Stimulated activated CD4-positive, alpha-beta T cell treated with anti-CD3 and anti-CD28 coated beads, TNF-alpha, amount 100 ng/mL, for 48 hours (primary cell): Measurements from ENCODE around the gene SYNE1.
A peak's percentile ranks its signal among the peaks of the same experiment; 100 is the strongest.
"Not testable (repeated sequence)": the region's sequence is repeated elsewhere in the genome, so short reads cannot be mapped to it uniquely, and the experiment has no call there.

Experiments
- DNase-seq, 3 donors: peaks; one replicate each; pipeline ENCODE4 v3.0.0-alpha.2; 2020; ENCODE audit warnings: low read depth in 3 of 3

SYNE1 gene, protein sequence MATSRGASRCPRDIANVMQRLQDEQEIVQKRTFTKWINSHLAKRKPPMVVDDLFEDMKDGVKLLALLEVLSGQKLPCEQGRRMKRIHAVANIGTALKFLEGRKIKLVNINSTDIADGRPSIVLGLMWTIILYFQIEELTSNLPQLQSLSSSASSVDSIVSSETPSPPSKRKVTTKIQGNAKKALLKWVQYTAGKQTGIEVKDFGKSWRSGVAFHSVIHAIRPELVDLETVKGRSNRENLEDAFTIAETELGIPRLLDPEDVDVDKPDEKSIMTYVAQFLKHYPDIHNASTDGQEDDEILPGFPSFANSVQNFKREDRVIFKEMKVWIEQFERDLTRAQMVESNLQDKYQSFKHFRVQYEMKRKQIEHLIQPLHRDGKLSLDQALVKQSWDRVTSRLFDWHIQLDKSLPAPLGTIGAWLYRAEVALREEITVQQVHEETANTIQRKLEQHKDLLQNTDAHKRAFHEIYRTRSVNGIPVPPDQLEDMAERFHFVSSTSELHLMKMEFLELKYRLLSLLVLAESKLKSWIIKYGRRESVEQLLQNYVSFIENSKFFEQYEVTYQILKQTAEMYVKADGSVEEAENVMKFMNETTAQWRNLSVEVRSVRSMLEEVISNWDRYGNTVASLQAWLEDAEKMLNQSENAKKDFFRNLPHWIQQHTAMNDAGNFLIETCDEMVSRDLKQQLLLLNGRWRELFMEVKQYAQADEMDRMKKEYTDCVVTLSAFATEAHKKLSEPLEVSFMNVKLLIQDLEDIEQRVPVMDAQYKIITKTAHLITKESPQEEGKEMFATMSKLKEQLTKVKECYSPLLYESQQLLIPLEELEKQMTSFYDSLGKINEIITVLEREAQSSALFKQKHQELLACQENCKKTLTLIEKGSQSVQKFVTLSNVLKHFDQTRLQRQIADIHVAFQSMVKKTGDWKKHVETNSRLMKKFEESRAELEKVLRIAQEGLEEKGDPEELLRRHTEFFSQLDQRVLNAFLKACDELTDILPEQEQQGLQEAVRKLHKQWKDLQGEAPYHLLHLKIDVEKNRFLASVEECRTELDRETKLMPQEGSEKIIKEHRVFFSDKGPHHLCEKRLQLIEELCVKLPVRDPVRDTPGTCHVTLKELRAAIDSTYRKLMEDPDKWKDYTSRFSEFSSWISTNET (N-terminal part only)

DNA sequence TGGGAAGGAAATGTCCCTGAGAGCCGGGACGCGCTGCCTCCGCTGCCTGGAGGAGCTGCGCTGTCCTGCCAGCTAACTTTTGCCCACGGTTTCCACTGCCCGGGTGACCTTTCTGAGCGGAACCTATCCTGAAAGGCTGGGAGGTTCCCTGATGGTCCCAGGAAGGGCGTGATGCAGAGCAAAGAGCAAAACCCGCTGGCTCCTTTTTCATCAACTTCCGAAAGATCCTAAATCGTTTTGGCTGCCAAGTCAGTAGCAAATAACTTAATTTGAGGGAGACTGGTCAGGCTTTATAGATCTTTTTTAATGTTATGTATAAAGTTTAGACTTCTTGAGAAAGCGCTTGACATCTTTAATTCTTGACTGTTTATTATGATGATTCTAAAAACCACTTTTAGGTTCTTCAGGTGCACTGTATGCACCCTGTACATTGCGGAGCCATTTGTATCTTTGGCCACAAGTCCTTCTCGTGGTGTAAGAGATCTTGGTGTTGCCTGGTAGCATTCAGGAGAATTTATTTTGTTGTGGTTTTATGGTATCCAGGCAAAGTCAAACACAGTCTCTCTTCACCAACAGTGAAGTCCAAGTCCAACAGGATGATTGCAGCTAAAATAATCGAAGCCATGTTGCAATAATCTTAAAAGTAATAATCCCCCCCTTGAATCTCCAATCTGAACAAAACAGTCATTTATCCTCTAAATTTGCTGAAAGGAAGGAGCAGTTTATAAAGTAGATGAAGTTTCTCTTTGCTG lies at the start of gene SYNE1:
Gene SYNE1, minus strand, starts transcription at position 67 of the 752 bp plus-strand sequence. CDS start 9,031 bp downstream, outside the sequence.
- DNase-seq, result no peak

DNA sequence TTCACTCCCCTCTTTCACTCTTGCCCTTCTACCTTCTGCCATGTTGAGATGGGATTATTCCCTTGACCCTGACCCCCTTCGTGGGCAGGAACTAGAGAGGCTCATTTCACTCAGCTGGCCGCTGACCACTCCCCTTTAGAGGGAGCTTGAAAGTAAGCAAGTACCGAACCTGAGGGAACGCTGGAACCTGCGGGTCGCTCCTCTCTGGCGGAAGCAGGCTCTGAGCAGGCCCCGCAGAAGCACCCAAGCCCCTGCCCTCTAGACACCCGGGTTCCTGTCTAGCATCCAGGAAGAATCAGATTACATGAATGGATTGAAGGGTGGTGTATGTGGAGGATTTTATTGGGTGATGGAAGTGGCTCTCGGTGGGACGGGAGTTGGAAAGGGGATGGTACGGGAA lies 48.7 kb upstream of the SYNE1 start:
- no peak for DNase-seq

DNA sequence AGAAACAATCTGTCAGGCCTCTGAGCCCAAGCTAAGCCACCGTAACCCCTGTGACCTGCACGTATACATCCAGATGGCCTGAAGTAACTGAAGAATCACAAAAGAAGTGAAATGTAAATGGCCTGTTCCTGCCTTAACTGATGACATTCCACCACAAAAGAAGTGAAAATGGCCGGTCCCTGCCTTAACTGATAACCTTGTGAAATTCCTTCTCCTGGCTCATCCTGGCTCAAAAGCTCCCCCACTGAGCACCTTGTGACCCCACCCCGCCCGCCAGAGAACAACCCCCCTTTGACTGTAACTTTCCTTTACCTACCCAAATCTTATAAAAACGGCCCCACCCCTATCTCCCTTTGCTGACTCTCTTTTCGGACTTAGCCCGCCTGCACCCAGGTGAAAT lies 45.8 kb upstream of the SYNE1 start:
- not testable (repeated sequence) for DNase-seq

DNA sequence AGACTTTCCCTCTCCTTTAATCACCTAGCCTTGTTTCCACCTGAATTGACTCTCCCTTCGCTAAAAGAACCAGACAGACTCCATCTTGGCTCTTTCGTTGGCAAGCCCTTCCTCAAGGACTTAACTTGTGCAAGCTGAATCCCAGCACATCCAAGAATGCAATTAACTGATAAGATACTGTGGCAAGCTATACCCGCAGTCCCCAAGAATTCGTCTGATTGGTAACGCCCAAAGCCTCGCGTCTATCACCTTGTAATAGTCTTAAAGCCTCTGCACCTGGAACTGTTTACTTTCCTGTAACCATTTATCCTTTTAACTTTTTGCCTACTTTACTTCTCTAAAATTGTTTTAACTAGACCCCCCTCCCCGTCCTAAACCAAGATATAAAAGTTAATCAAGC lies 45.0 kb upstream of the SYNE1 start:
- no peak for DNase-seq

DNA sequence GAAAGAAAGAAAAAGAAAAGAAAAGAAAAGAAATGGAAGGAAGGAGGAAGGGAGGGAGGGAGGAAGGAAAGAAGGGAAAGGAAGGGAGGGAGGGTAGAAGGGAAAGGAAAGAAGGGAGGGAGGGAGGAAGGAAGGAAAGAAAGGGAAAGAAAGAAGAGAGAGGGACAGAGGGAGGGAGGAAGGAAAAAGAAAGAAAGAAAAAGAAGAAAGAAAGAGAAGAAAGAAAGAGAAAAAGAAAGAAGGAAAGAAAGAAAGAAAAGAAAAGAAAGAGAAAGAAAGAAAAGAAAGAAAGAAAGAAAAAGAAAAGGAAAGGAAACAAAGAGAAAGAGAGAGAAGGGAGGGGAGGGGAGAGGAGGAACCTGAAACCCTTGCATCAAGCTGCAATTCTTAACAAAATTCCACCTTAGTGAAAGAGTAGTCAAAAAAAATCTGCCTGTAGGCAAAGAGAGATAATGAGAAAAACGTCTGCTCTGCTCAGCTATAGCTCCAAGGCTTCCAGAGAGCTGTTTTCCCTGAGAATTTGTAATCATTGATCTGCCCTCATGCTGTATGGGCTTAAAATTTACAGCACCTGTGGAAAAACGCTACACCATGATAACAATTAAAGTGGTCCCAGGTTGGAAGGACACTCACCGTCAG lies 43.8 kb upstream of the SYNE1 start:
- DNase-seq, result no peak

DNA sequence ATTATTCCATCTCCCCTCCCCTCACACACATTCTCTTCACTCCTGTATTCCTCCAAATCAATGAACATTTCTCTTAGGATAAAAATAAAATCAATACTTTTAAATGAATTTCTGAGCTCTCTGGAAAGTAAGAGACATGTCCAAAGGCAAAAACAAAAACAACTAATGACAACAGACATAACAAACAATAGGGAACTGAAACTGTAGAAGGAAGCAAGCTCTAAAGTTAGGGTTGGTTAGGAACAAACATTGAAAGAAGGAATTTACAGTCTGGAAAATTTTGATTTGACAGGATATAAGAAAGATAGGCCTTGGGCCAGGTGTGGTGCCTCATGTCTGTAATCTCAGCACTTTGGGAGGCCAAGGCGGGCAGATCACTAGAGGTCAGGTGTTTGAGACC lies 43.0 kb upstream of the SYNE1 start:
- DNase-seq, result no peak

DNA sequence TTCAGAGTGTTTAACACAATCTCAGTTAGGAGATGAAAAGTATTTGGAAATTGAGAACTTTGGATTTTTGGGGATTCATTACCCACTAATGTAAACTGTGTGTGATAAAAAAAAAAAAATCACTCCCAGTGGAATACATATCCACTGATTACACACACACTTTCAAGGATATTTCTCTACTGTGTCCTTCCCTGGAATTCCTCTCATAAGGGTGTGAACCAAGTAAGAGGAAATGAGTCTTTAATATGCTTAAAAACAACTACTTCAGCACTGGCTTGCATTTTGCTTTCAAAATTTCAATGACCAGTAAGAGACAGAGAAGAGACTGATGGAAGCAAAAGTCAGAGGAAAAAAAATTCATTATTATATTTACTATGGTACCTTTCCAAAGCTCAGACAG lies 36.1 kb upstream of the SYNE1 start:
- no peak for DNase-seq

DNA sequence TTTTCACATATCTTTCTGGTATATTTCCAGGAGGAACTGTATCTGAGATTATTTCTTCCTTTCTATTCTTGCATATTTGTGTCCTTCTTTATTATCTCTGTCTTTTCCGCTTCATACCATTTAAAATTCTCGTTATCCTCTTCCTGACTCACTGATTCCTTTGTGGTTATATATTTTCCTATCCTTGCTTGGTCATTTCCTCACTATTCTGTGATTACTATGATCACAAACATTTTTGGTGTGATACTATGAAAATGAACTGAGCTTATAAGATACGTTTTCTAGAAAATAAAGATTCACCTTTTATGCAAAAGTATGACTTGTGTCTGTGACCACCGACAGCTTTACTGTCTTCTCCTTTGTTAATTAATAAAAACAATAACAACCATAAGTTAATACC lies 34.0 kb upstream of the SYNE1 start:
- no peak for DNase-seq

DNA sequence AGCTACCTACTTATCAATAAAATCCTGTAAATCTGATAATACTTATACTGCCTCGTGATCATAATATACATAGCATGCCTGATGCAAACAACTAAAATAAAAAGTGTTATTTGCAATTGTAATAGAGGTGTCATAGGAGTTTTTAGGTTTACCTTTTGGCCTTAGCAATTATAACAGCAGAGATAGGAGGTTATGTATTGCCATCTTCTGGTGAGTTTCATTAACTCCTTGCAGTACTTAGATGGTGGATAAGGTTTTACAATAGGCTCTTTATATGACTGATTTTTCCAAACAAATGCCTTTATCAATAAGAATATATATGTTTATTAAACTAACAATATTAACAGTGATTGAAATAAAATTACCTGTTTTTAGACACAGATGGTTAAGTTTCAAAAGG lies 32.7 kb upstream of the SYNE1 start:
- no peak for DNase-seq

DNA sequence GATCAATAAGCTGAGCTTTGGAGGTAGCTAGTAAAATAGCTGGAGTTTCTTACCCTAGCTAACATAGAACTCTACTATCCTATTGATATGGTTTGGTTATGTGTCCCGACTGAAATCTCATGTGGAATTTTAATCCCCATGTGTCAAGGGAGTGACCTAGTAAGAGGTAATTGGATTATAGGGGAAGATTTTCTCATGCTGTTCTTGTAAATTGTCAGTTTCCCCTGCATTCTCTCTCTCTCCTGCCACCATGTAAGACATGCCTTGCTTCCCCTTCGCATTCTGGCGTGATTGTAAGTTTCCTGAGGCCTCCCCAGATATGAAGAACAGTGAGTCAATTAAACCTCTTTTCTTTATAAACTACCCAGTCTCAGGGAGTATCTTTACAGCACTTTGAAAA lies 24.6 kb upstream of the SYNE1 start:
- DNase-seq, result no peak

DNA sequence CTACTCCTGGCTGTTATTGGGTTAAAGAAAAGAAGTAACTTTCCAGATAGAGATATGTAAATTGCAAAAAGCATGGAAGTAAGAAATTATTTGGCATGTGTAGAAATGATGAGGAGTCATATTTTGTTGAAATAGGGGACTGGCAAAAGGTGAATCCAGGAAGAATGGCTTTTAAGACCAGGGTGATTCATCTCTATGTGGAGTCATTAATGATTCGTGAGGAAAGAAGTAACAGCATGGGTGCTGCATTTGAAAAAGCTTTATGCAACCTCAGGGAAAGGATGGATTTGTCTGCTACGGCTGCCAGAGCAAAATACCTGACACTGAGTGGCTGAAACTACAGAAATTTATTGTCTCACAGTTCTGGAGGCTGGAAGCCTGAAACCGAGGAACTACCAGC lies 14.8 kb upstream of the SYNE1 start:
- DNase-seq, result no peak

DNA sequence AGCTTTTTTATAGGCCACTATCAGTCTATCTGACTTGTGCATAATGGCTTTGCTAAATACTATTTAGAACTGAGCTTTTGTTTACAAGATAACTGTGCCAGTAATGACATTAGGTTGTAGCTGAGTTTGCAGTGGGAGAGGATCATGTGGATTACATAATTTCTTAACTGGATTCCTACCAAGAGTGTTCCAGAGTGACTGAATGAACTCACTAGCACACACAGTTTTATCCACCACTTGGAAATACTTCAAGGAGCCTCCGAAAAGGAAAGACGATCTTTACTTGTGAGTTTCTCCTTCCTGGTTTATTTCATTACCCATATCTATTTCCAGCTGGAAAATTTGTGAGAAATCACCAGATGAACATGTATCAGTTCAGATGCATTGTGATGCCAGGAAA lies 10.9 kb upstream of the SYNE1 start:
- no peak for DNase-seq

DNA sequence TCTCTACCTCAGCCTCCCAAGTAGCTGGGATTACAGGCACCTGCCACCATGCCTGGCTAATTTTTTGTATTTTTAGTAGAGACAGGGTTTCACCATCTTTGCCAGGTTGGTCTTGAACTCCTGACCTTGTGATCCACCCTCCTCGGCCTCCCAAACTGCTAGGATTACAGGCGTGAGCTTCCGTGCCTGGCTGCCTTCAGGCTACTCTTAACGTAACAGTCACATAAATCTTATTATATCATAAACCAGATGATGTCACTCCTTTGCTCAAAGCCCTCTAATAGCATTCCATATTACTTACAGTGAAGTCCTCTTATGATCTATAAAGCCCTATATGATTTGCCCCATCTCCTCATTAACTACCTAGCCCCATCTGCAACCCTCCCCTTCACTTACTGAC lies 9.6 kb upstream of the SYNE1 start:
- DNase-seq, result not testable (repeated sequence)

DNA sequence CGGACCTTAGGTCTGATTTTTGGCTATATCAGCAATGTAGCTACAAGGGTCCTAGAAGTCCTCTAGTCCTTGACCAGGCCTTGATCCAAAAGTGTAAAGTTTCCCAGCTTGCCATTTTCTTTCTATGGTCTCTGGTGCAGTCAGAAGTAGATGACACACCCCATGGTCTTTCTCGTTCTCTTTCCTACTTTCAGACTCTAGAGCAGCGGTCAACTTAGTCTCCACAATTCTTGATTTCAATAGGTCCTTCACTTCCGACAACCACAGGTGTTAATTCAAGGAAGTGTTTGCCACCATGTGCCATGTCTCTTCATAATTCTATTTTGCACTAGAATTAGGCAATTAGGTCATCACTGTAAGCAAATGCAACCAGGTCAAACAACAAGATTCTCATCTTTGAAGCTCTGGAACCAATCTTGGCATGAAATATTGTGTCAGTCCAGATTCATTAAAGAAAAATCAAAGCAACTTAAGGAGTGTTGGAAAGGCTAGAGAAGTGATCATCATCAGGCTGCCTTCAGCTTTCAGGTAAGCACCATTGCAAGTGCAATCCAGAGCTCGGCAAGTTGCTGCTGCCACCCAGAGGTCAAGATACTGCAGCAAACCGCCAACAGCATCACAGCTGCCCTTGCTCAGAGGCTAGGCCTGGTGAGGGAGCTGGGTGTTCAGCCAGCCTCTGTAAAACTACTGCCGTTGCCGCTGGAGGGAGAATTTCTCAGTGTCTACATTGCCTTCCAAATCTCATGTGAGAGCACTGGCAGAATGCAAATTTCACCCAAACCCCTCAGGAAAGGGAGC lies 5.6 kb upstream of the SYNE1 start:
- no peak for DNase-seq

DNA sequence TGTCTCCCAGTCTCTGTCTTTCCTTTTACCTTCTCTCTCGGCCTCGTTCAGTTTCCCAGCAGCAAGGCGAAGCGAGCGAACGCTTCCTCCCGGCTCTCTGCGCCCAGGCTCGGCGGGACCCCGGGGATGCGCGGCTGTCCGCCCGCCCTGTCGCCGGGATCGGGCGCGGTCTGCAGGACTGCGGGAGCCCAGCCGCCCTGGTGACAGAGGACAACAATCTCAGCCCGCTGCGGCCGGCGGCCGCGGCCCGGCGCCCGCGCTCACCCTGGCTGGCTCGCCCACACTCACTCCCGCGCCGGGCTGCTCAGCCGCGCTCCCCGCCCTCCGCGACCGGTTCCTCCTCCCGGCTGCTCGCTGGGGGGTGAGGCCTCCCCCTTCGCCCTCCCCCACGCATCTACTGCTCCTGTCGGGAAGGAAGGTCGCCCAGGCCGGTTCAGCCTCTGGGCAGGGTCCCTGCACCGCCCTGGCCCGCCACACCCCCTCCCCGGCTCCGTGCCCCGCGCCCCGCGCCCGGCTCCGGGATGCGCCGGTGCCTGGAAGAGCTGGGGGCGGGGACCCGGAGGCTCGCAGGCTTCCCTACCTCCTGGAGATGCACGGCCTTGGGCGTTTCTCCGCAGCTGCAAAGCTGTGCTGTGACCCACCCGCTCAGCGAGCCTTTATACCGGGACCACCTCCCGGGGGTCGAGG lies 410 bp downstream of the SYNE1 start:
- peak in 1 of 3 donors; percentile 8 for DNase-seq

DNA sequence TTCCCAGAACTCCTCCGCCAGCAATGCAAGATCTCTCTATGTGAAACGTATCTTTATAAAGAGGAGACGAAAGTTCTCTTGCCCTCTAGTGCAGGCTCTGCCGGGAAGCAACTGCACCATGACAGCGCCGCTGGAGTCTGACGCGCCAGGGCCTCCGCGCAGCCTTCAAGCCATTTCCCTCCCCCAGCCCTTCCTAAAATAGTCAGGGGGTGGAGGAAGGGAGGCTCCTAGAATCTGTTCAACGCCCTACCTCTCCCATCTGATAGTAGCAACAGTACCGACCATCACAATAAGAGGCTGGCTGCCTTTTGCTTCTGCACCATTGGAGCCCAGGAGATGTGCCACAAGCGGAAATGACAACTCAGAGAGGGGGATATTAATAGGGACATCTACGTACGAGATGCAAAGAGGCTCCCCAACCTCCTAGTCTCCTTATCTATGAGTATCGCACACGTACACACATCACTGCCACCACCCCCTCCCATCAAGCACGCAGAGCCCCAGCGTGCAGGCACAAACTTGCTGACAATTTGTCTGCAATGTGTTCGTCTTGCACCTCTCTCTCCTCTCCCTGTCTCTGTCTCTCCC lies 1.0 kb downstream of the SYNE1 start:
- no peak for DNase-seq

DNA sequence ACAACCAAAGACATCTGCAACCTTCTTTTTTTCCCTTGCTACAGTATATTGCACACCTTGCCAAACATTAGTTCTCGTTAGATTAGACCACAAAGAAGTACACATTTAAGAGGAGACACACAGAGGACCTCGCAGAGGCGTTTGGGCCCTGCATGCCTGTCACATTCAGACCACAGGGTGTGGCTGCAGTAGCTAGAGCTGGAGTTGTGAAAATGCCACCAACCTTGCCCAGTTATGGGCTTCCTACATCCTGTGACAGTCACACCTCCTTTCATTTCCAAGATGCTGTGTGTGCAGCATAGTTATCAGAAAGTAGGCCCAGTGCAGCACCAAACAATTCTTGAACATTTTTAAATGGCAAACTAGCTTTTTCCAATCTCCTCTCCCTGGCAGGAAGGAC lies 2.4 kb downstream of the SYNE1 start:
- no peak for DNase-seq

DNA sequence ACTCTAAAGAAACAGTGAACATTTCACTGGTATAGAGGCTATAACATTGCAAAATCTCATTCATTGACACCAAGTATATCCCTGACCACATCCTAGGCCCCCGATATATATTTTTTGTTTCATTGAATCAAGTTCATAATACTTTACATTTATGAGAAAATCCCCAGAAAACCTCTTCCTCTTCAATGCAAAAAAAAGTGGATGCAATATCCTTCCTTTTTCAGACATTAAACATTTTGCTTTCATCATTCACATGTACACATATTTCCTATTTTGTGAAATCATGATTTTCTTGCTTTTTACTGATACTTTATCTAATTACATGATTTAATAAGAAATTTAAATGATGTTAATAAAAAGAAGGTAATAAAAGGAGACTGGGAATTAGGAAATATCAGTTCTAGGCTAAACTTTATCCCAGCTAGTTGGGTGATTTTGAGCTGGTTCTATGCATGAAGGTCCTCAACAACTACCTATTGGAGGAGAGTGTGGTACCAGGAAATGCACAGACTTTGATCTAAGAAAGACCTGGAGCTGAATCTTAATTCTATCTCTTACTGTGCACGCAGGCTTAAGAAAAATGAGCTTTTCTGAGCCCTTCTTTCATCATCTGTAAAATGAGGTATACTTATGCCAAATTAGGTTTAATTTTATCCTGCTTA lies 4.9 kb downstream of the SYNE1 start:
- no peak for DNase-seq

DNA sequence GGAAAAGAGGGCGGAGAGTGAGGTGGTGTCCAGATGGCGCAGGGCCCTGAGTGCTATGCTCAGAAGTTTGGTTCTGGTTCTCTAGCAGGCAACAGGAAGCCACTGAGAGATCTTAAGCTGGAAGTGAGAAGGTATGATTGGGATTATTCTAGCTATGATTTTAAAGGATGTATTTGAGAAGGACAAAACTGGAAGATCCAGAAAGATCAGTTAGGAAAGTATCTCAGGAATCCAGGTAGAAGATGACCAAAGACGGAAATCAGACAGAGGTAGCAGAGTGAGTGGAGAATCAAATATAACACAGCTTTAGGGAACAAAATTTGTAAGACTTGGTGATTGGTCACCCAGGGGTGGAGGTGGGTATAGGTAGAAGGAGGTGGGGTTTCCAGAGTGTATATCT lies 5.8 kb downstream of the SYNE1 start:
- DNase-seq, result no peak
